Heart left ventricle (tissue), 16 donors: ENCODE results near the gene SNX12. TPM values are rescaled to one million over a fixed set of nuclear protein-coding genes. Genes with fewer than 3 reads are reported as not detected.
A peak's percentile ranks its signal among the peaks of the same experiment; 100 is the strongest.

Source experiments
- ATAC-seq, 4 donors: fragments of 200-7000 bp; cut with Tn5 transposase; one replicate each; pipeline ENCODE4 v1.9.1; 2020 to 2022; ENCODE audit warnings: moderate library complexity in 4 of 4, mild to moderate bottlenecking in 3 of 4, moderate number of reproducible peaks in 1 of 4
- DNase-seq, 5 donors: peaks; one replicate each; pipeline ENCODE4 v3.0.0-alpha.2; 2020
- H3K27ac ChIP-seq, 12 donors: fragments of 200-600 bp; sonication (generic) in 4 of 12; one replicate each; pipeline versions ENCODE4 v1.5.0 to v1.8.0; 2016 to 2022; ENCODE audit warnings: mild to moderate bottlenecking in 2 of 12
- H3K27me3 ChIP-seq, 9 donors: fragments of 200-600 bp; sonication (generic) in 2 of 9; one replicate each; pipeline versions ENCODE4 v1.5.1 to v1.8.0; 2016 to 2022; ENCODE audit warnings: mild to moderate bottlenecking in 3 of 9
- H3K36me3 ChIP-seq, 9 donors: fragments of 200-600 bp; sonication (generic) in 2 of 9; one replicate each; pipeline versions ENCODE4 v1.5.0 to v1.8.0; 2018 to 2022; ENCODE audit warnings: mild to moderate bottlenecking in 2 of 9
- H3K4me1 ChIP-seq, 12 donors: fragments of 200-600 bp; sonication (generic) in 4 of 12; one replicate each; pipeline versions ENCODE4 v1.5.0 to v1.8.0; 2016 to 2022; ENCODE audit warnings: mild to moderate bottlenecking in 3 of 12
- H3K4me3 ChIP-seq, 12 donors: fragments of 200-600 bp; sonication (generic) in 4 of 12; one replicate each; pipeline versions ENCODE4 v1.5.0 to v1.8.0; 2017 to 2022; ENCODE audit warnings: mild to moderate bottlenecking in 9 of 12, moderate library complexity in 4 of 12
- H3K9me3 ChIP-seq, 12 donors: fragments of 200-600 bp; sonication (generic) in 4 of 12; one replicate each; pipeline versions ENCODE4 v1.5.0 to v1.8.0; 2016 to 2022; ENCODE audit warnings: mild to moderate bottlenecking in 1 of 12
- CTCF ChIP-seq, 12 donors: fragments of 200-600 bp; sonication (generic) in 4 of 12; IDR thresholded peaks; one replicate each; pipeline versions ENCODE4 v1.5.0 to v1.8.0; 2018 to 2022; ENCODE audit warnings: antibody characterized with exemption in 12 of 12, mild to moderate bottlenecking in 5 of 12
- POLR2A ChIP-seq, 2 donors: fragments of 450-650 bp; IDR thresholded peaks; one replicate each; pipeline ENCODE4 v1.6.1; 2017; ENCODE audit warnings: antibody characterized with exemption in 2 of 2, mild to moderate bottlenecking in 2 of 2, moderate library complexity in 2 of 2
- WGBS, 4 donors: extraction: QIAGEN DNeasy Blood & Tissue Kit in 2 of 4; methylation state at CpG; one replicate each; pipeline versions ENCODE4 v1.1.5 to v1.1.7; 2013 to 2018; 5-methylcytosine and 5-hydroxymethylcytosine counted together
- intact Hi-C, 10 donors: fragments of 100-400 bp; cut with DNase I; formaldehyde crosslinking; loops; one replicate each; pipeline versions ENCODE4 v1.11.1 to v1.14.2; 2022
- polyA plus RNA-seq, 2 donors: library from polyadenylated mRNA; stranded (reverse); fragments of 200-250 nt; gene quantifications; one replicate each; pipeline ENCODE4 v1.2.3, GENCODE V29; 2013
- total RNA-seq, 9 donors: library from RNA; depleted of rRNA in 2 of 9; stranded (reverse); fragments of >200 nt in 2 of 9; fragmentation: NEBNext Ultra II Directional in 3 of 9; extraction: Animal tissue kit (Norgen Biotek cat#: 25700) in 3 of 9; gene quantifications; one replicate each; pipeline versions ENCODE4 v1.1.0 to v1.2.4, GENCODE V29; 2016 to 2023
- donor health status: ischemic (EF 13 %, LVEDD 7.1; RV severe dilation, severe dysfunction).
- donor health status: healthy with polysubstance abuse.
- donor health status: DM: no; HTN: yes; CAD: no.
- donor health status: DM: no; HTN: no; CAD: no.
- donor health status: ischemic (EF 25% LVEDD 6.9; RV normal size, moderate dysfunction).
- donor health status: ischemic (EF 25% LVEDD 5.7; RV mildly dilated, moderate dysfunction).
- donor health status: healthy.
- donor health status: DM: yes; HTN: yes; CAD: no.
- donor health status: ischemic (EF 35%, LVEDD 5.7; RV mildly dilated, moderate dysfunction).
- donor health status: nonischemic (EF 11% LVEDD 7.7; RV severe dilation, severe dysfunction).
- donor health status: DM: yes; HTN: yes; CAD: no.
- donor health status: PGD.
- donor health status: ischemic (EF 29% LVEDD 5.4; RV normal size, mild dysfunction).
- donor health status: nonischemic (EF 23%, LVEDD 6.1; RV moderate dilation, normal function).

The SNX12 gene
- total and polyA plus RNA-seq, 11 donors: 20.8 to 64.5 (median 47.7) TPM

- DNase-seq: no peak
- TF ChIP-seq POLR2A (IDR thresholded peaks at IDR 0.05) (no peak), CTCF (IDR thresholded peaks at IDR 0.05) (no peak)
- Histone ChIP-seq H3K27ac (no peak overlapping the region), H3K9me3 (no peaks in the 10 kb centered on the region), H3K4me1 (peaks cover 0 to 30% (median 5%) of the 10 kb centered on the region in 12 donors), H3K36me3 (no peaks in the 10 kb centered on the region), H3K4me3 (no peak overlapping the region), H3K27me3 (peaks cover 0 to 4% (median 0%) of the 10 kb centered on the region in 9 donors)
- WGBS, 4 donors: 68 to 84% (median 76%) methylated on average over 29 to 31 of the region's 31 CpGs
- intact Hi-C loops: no loop called here
- no peak for ATAC-seq
Measured at GRCh38 chrX:71100581-71101505, 32.7 kb upstream of the SNX12 start.

- intact Hi-C loops: loop anchor here in 5 of 10 donors (5.0 kb wide), 3 partner anchors 33 to 83 kb away; no protein-coding TSS in a partner anchor
- H3K4me1 ChIP-seq: peaks cover 0 to 30% (median 6%) of the 10 kb centered on the region in 12 donors
- H3K27me3 ChIP-seq: peaks cover 0 to 4% (median 0%) of the 10 kb centered on the region in 9 donors
- no peak for DNase-seq
- H3K9me3 ChIP-seq: no peaks in the 10 kb centered on the region
- no peak for ATAC-seq
- no peak for TF ChIP-seq CTCF (IDR thresholded peaks at IDR 0.05)
- no peak for TF ChIP-seq POLR2A (IDR thresholded peaks at IDR 0.05)
- H3K4me3 ChIP-seq: no peak overlapping the region
- H3K36me3 ChIP-seq: no peaks in the 10 kb centered on the region
- no peak overlapping the region for H3K27ac ChIP-seq
- WGBS, 4 donors: 62 to 95% (median 84%) methylated on average over 4 of the region's 4 CpGs
Measured at GRCh38 chrX:71099736-71100135, 31.6 kb upstream of the SNX12 start.

GRCh38 chrX:71098951-71099506, 30.9 kb upstream of the SNX12 start:
- TF ChIP-seq CTCF (IDR thresholded peaks at IDR 0.05) (no peak), POLR2A (IDR thresholded peaks at IDR 0.05) (no peak)
- peaks cover 0 to 26% (median 6%) of the 10 kb centered on the region in 12 donors for H3K4me1 ChIP-seq
- intact Hi-C loops: loop anchor here in 6 of 10 donors (1.0 to 5.0 kb wide), 4 partner anchors 30 to 83 kb away; no protein-coding TSS in a partner anchor
- no peaks in the 10 kb centered on the region for H3K36me3 ChIP-seq
- no peaks in the 10 kb centered on the region for H3K9me3 ChIP-seq
- H3K27me3 ChIP-seq: peaks cover 0 to 6% (median 0%) of the 10 kb centered on the region in 9 donors
- H3K4me3 ChIP-seq: no peak overlapping the region
- DNase-seq (no peak), ATAC-seq (no peak)
- no peak overlapping the region for H3K27ac ChIP-seq
- 67 to 72% (median 68%) methylated on average over 5 of the region's 5 CpGs for WGBS, 4 donors

GRCh38 chrX:71098302-71098701, 30.2 kb upstream of the SNX12 start:
- DNase-seq (peak; percentile 51 to 58 (median 54)), ATAC-seq (peak in 1 of 4 donors; percentile 33)
- TF ChIP-seq CTCF (IDR thresholded peaks at IDR 0.05) (peak; percentile 23 to 62 (median 44)), POLR2A (IDR thresholded peaks at IDR 0.05) (no peak)
- peaks cover 0 to 6% (median 0%) of the 10 kb centered on the region in 9 donors for H3K27me3 ChIP-seq
- H3K4me3 ChIP-seq: no peak overlapping the region
- no peaks in the 10 kb centered on the region for H3K36me3 ChIP-seq
- no peak overlapping the region for H3K27ac ChIP-seq
- peaks cover 0 to 19% (median 5%) of the 10 kb centered on the region in 12 donors for H3K4me1 ChIP-seq
- intact Hi-C loops: loop anchor here in 6 of 10 donors (1.0 to 5.0 kb wide), 4 partner anchors 31 to 84 kb away; no protein-coding TSS in a partner anchor
- no peaks in the 10 kb centered on the region for H3K9me3 ChIP-seq
- 27 to 34% (median 30%) methylated on average over 2 of the region's 2 CpGs for WGBS, 4 donors
